H9 (cell line): ENCODE data around the gene ZNF10. TPM values are rescaled to one million over a fixed set of nuclear protein-coding genes. Genes with fewer than 3 reads are reported as not detected.

ENCODE experiments used
- DNase-seq: peaks from one replicate; pipeline ENCODE4 v3.0.0-alpha.2; 2017
- H2AFZ ChIP-seq: one replicate; pipeline ENCODE4 v1.6.1; 2013; ENCODE audit warnings: mild to moderate bottlenecking, low read length, control low read depth, moderate library complexity
- H2AK5ac ChIP-seq: 2 replicates; pipeline ENCODE4 v1.6.1; 2013; ENCODE audit warnings: low read length, control low read depth, mixed read lengths; ENCODE audit not compliant: insufficient read length
- H2BK120ac ChIP-seq: one replicate; pipeline ENCODE4 v1.6.1; 2013; ENCODE audit warnings: low read depth, mild to moderate bottlenecking, low read length, control low read depth, inconsistent platforms; ENCODE audit not compliant: poor library complexity, severe bottlenecking
- H2BK12ac ChIP-seq: 2 replicates; pipeline ENCODE4 v1.6.1; 2013; ENCODE audit warnings: low read length, control low read depth, mixed read lengths, low read depth; ENCODE audit not compliant: insufficient read length
- H2BK15ac ChIP-seq: 2 replicates; pipeline ENCODE4 v1.6.1; 2013; ENCODE audit warnings: low read depth, low read length, control low read depth
- H2BK20ac ChIP-seq: one replicate; pipeline ENCODE4 v1.6.1; 2013; ENCODE audit warnings: low read depth, mild to moderate bottlenecking, low read length, control low read depth, inconsistent platforms; ENCODE audit not compliant: poor library complexity, severe bottlenecking
- H2BK5ac ChIP-seq: 2 replicates; pipeline ENCODE4 v1.6.1; 2013; ENCODE audit warnings: low read length, control low read depth, mixed read lengths; ENCODE audit not compliant: insufficient read length
- H3K14ac ChIP-seq: 2 replicates; pipeline ENCODE4 v1.6.1; 2013; ENCODE audit warnings: low read length, control low read depth; ENCODE audit not compliant: insufficient read depth
- H3K18ac ChIP-seq: 2 replicates; pipeline ENCODE4 v1.6.1; 2013; ENCODE audit warnings: low read depth, mild to moderate bottlenecking, mixed read lengths, low read length, control low read depth; ENCODE audit not compliant: insufficient read length
- H3K23ac ChIP-seq: 2 replicates; pipeline ENCODE4 v1.6.1; 2013; ENCODE audit warnings: low read length, control low read depth, mixed read lengths, low read depth; ENCODE audit not compliant: insufficient read length
- H3K23me2 ChIP-seq: 2 replicates; pipeline ENCODE4 v1.6.1; 2013; ENCODE audit warnings: low read depth, mild to moderate bottlenecking, mixed read lengths, low read length, control low read depth; ENCODE audit not compliant: insufficient read length, poor library complexity, severe bottlenecking
- H3K27ac ChIP-seq: 2 replicates; pipeline ENCODE4 v1.5.1; 2013; ENCODE audit warnings: low read length, control low read depth, mixed read lengths, low read depth; ENCODE audit not compliant: insufficient read length
- H3K27me3 ChIP-seq: 2 replicates; pipeline ENCODE4 v1.6.1; 2013; ENCODE audit warnings: low read length, control low read depth, inconsistent platforms; ENCODE audit not compliant: insufficient read depth
- H3K4ac ChIP-seq: 2 replicates; pipeline ENCODE4 v1.6.1; 2013; ENCODE audit warnings: low read depth, mild to moderate bottlenecking, control low read depth, inconsistent platforms, low read length, moderate library complexity
- H3K4me1 ChIP-seq: 2 replicates; pipeline ENCODE4 v1.6.1; 2013; ENCODE audit warnings: low read length, control low read depth, inconsistent platforms; ENCODE audit not compliant: insufficient read depth
- H3K4me2 ChIP-seq: 2 replicates; pipeline ENCODE4 v1.6.1; 2013; ENCODE audit warnings: low read length, control low read depth, mixed read lengths; ENCODE audit not compliant: insufficient read length, insufficient read depth
- H3K56ac ChIP-seq: 2 replicates; pipeline ENCODE4 v1.6.1; 2013; ENCODE audit warnings: low read depth, mild to moderate bottlenecking, mixed read lengths, low read length, control low read depth; ENCODE audit not compliant: insufficient read length
- H3K79me1 ChIP-seq: 2 replicates; pipeline ENCODE4 v1.6.1; 2013; ENCODE audit warnings: low read depth, mild to moderate bottlenecking, moderate library complexity, low read length, control low read depth, inconsistent platforms; ENCODE audit not compliant: insufficient read depth, poor library complexity, severe bottlenecking
- H3K79me2 ChIP-seq: 2 replicates; pipeline ENCODE4 v1.6.1; 2013; ENCODE audit warnings: low read length, control low read depth, inconsistent platforms; ENCODE audit not compliant: insufficient read depth
- H3K9ac ChIP-seq: 2 replicates; pipeline ENCODE4 v1.6.1; 2013; ENCODE audit warnings: low read length, control low read depth, mixed read lengths; ENCODE audit not compliant: insufficient read length; ENCODE audit errors: extremely low read depth
- H3K9me3 ChIP-seq: one replicate; pipeline ENCODE4 v1.6.1; 2013; ENCODE audit warnings: low read depth, low read length, inconsistent platforms; ENCODE audit not compliant: control insufficient read depth
- H3T11ph ChIP-seq: one replicate; pipeline ENCODE4 v1.6.1; 2013; ENCODE audit warnings: mild to moderate bottlenecking, low read length, control low read depth, inconsistent platforms
- H4K20me1 ChIP-seq: one replicate; pipeline ENCODE4 v1.6.1; 2013; ENCODE audit not compliant: control insufficient read depth, insufficient read length, insufficient read depth
- H4K5ac ChIP-seq: 2 replicates; pipeline ENCODE4 v1.6.1; 2013; ENCODE audit warnings: low read depth, mild to moderate bottlenecking, mixed read lengths, low read length, control low read depth; ENCODE audit not compliant: insufficient read length
- H4K8ac ChIP-seq: replicated peaks from 2 replicates; pipeline ENCODE4 v1.6.1; 2013; ENCODE audit warnings: low read length, control low read depth, mixed read lengths, low read depth; ENCODE audit not compliant: insufficient read length
- H4K91ac ChIP-seq: 2 replicates; pipeline ENCODE4 v1.6.1; 2013; ENCODE audit warnings: low read depth, mild to moderate bottlenecking, moderate library complexity, mixed read lengths, low read length, control low read depth; ENCODE audit not compliant: insufficient read length
- H3K27ac Mint-ChIP-seq, 3 experiments: 2 replicates in 2 of 3; 3 replicates in 1 of 3; pipeline ENCODE4 v1.8.0; 2020 to 2021; ENCODE audit warnings: mixed read lengths in 3 of 3, mild to moderate bottlenecking in 1 of 3, moderate library complexity in 1 of 3
- H3K27me3 Mint-ChIP-seq: 2 replicates; pipeline ENCODE4 v1.8.0; 2021; ENCODE audit warnings: low read depth, mild to moderate bottlenecking, moderate library complexity, mixed read lengths
- H3K36me3 Mint-ChIP-seq, 3 experiments: 2 replicates in 2 of 3; 3 replicates in 1 of 3; pipeline ENCODE4 v1.8.0; 2020 to 2021; ENCODE audit warnings: low read depth in 3 of 3, mixed read lengths in 3 of 3; ENCODE audit not compliant: insufficient read depth in 1 of 3
- H3K4me1 Mint-ChIP-seq, 2 experiments: 2 replicates each; pipeline ENCODE4 v1.8.0; 2020; ENCODE audit warnings: mixed read lengths in 2 of 2
- H3K4me3 Mint-ChIP-seq, 2 experiments: 2 replicates in 1 of 2; 3 replicates in 1 of 2; pipeline ENCODE4 v1.8.0; 2020 to 2021; ENCODE audit warnings: mild to moderate bottlenecking in 2 of 2, mixed read lengths in 2 of 2, moderate library complexity in 1 of 2
- H3K9me3 Mint-ChIP-seq, 2 experiments: 2 replicates in 1 of 2; 3 replicates in 1 of 2; pipeline ENCODE4 v1.8.0; 2020; ENCODE audit warnings: mild to moderate bottlenecking in 2 of 2, mixed read lengths in 2 of 2, moderate library complexity in 1 of 2
- CTCF ChIP-seq: fragments of 200-600 bp; sonication (generic); conservative IDR thresholded peaks from 3 replicates; pipeline ENCODE4 v1.8.0; 2021; ENCODE audit warnings: antibody characterized with exemption, mild to moderate bottlenecking
- WGBS: extraction: QIAGEN DNeasy Blood & Tissue Kit; methylation state at CpG from one replicate; pipeline ENCODE4 v1.1.7; 2013; ENCODE audit warnings: missing lambda C conversion rate, low lambda C conversion rate, mixed read lengths; ENCODE audit not compliant: insufficient read length; ENCODE audit errors: extremely low coverage; 5-methylcytosine and 5-hydroxymethylcytosine counted together
- total RNA-seq: library from RNA; stranded (reverse); gene quantifications from 2 replicates; pipeline ENCODE4 v1.2.1, GENCODE V29; 2021

ZNF10 gene
- total RNA-seq, 1 experiment from 2014 or later, result 15.3 TPM

- H4K20me1 ChIP-seq, result no peaks in the 10 kb centered on the region
- Mint-ChIP-seq H3K4me3 (no peak overlapping the region), H3K9me3 (peaks cover 89 to 91% of the 10 kb centered on the region in 2 experiments), H3K36me3 (peaks cover 10 to 31% (median 11%) of the 10 kb centered on the region in 3 experiments; a peak in 5 of 7 replicates), H3K4me1 (no peaks in the 10 kb centered on the region), H3K27me3 (peaks cover 2% of the 10 kb centered on the region; the same call in 1 of the 2 replicates), H3K27ac (no peak overlapping the region)
- no peak overlapping the region for H3K27ac ChIP-seq
- no peaks in the 10 kb centered on the region for H3K4me1 ChIP-seq
- no peak overlapping the region for H3K14ac ChIP-seq
- H3K9me3 ChIP-seq, result peaks cover 52% of the 10 kb centered on the region
- H3K79me1 ChIP-seq, result no peaks in the 10 kb centered on the region
- H3K9ac ChIP-seq, result no peak overlapping the region
- no peak overlapping the region for H2BK20ac ChIP-seq
- no peak overlapping the region for H2BK12ac ChIP-seq
- H4K8ac ChIP-seq, result no peak overlapping the region
- no peak overlapping the region for H3T11ph ChIP-seq
- no peak overlapping the region for H3K4me2 ChIP-seq
- H2AFZ ChIP-seq, result no peak overlapping the region
- no peak overlapping the region for H3K4ac ChIP-seq
- no peak overlapping the region for H2AK5ac ChIP-seq
- H3K79me2 ChIP-seq, result no peaks in the 10 kb centered on the region
- H2BK5ac ChIP-seq, result no peak overlapping the region
- no peak overlapping the region for H2BK120ac ChIP-seq
- no peak overlapping the region for H4K91ac ChIP-seq
- no peak overlapping the region for H3K18ac ChIP-seq
- no peak overlapping the region for H4K5ac ChIP-seq
- no peak overlapping the region for H3K56ac ChIP-seq
- H3K23me2 ChIP-seq, result no peaks in the 10 kb centered on the region
- H3K27me3 ChIP-seq, result no peaks in the 10 kb centered on the region
- TF ChIP-seq CTCF, result no peak
- no peak overlapping the region for H3K23ac ChIP-seq
- no CpG with 5 or more reads among the region's 1 CpG for WGBS
- no peak overlapping the region for H2BK15ac ChIP-seq
- DNase-seq, result no peak
Measured at GRCh38 chr12:133172491-133172890, 42.1 kb downstream of the ZNF10 start.
